Hematopoietic multipotent progenitor cell treated with erythropoietin and hydrocortisone succinate and interleukin-3 and kit ligand, for 15 days (in vitro differentiated cells): ENCODE results near the gene LRRC75B.
"Not testable (repeated sequence)": the region's sequence is repeated elsewhere in the genome, so short reads cannot be mapped to it uniquely, and the experiment has no call there.

Source experiments
- DNase-seq: peaks from one replicate; pipeline ENCODE4 v3.0.0-alpha.2; 2015; ENCODE audit warnings: low spot score

The LRRC75B gene

GRCh38 chr22:24592851-24593558, at the start of gene LRRC75B:
LRRC75B (minus strand) TSS chr22:24593073; CDS start chr22:24593039, 34 bp downstream.
- peak; percentile 36 for DNase-seq

- not testable (repeated sequence) for DNase-seq
These were observed 49.4 kb upstream of the LRRC75B start for GRCh38 chr22:24642307-24642706.

- not testable (repeated sequence) for DNase-seq
These were observed 43.6 kb upstream of the LRRC75B start for GRCh38 chr22:24636513-24636912.

- not testable (repeated sequence) for DNase-seq
These were observed 42.0 kb upstream of the LRRC75B start for GRCh38 chr22:24634776-24635389.

- DNase-seq: not testable (repeated sequence)
These were observed 40.6 kb upstream of the LRRC75B start for GRCh38 chr22:24633231-24634023.

GRCh38 chr22:24632642-24633041, 39.8 kb upstream of the LRRC75B start:
- DNase-seq: not testable (repeated sequence)

- not testable (repeated sequence) for DNase-seq
These were observed 38.7 kb upstream of the LRRC75B start for GRCh38 chr22:24631430-24632122.

GRCh38 chr22:24630812-24631427, 38.0 kb upstream of the LRRC75B start:
- not testable (repeated sequence) for DNase-seq

- DNase-seq: peak; percentile 22
These were observed 36.2 kb upstream of the LRRC75B start for GRCh38 chr22:24629069-24629468.

GRCh38 chr22:24627911-24628310, 35.0 kb upstream of the LRRC75B start:
- not testable (repeated sequence) for DNase-seq

GRCh38 chr22:24622596-24622995, 29.7 kb upstream of the LRRC75B start:
- not testable (repeated sequence) for DNase-seq

- not testable (repeated sequence) for DNase-seq
These were observed 28.4 kb upstream of the LRRC75B start for GRCh38 chr22:24621244-24621643.

GRCh38 chr22:24614794-24615193, 21.9 kb upstream of the LRRC75B start:
- not testable (repeated sequence) for DNase-seq

GRCh38 chr22:24609888-24610287, 17.0 kb upstream of the LRRC75B start:
- DNase-seq: not testable (repeated sequence)

- not testable (repeated sequence) for DNase-seq
These were observed 15.5 kb upstream of the LRRC75B start for GRCh38 chr22:24608327-24608726.

- DNase-seq: peak; percentile 85
These were observed 14.6 kb upstream of the LRRC75B start for GRCh38 chr22:24607429-24607983.

GRCh38 chr22:24606340-24606739, 13.5 kb upstream of the LRRC75B start:
- DNase-seq: peak; percentile 4

GRCh38 chr22:24603770-24604629, 11.1 kb upstream of the LRRC75B start:
- DNase-seq: peak; percentile 23

- DNase-seq: peak; percentile 10
These were observed 10.2 kb upstream of the LRRC75B start, which contains the start of gene GGT1 for GRCh38 chr22:24602847-24603769. GGT1 (plus strand) TSS chr22:24603193; CDS start chr22:24611082, 7,889 bp downstream.
